GM21717 (cell line): ENCODE measurements around the gene PSEN1.

ENCODE experiments used
- ATAC-seq: cut with Tn5 transposase; IDR thresholded peaks from one replicate; pipeline ENCODE4 v1.9.1; 2021; ENCODE audit warnings: mild to moderate bottlenecking, moderate library complexity; ENCODE audit not compliant: unreplicated experiment

The PSEN1 gene

GRCh38 chr14:73216030-73216429 is 79.7 kb downstream of the PSEN1 start:
- no peak for ATAC-seq

DNA sequence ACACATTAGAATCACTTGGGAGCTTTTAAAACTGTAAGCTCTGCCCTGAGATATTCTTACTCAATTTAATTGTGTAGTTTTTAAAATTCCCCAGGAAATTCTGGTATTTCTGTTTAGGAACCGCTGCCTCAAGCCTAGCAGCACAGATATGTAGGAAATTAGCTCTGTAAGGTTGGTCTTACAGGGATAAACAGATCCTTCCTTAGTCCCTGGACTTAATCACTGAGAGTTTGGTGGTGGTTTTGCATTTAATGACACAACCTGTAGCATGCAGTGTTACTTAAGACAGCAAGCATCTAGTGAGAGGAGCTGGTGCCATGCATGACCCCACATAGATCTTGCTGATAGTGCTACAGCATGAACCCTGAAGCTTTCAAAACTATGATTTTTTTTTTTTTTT is 81.1 kb downstream of the PSEN1 start:
- no peak for ATAC-seq

- no peak for ATAC-seq
Measured at GRCh38 chr14:73220061-73220460, 83.8 kb downstream of the PSEN1 start.

DNA sequence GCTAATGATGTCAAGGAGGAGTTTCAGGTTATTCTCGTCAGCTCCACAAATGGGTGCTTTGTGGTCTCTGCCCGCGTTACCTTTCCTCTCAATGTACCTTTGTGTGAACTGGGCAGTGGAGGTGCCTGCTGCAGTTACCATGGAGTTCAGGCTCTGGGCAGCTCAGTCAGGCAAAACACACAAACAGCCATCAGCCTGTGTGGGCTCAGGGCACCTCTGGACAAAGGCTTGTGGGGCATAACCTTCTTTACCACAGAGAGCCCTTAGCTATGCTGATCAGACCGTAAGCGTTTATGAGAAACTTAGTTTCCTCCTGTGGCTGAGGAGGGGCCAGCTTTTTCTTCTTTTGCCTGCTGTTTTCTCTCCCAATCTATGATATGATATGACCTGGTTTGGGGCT is 84.3 kb downstream of the PSEN1 start:
- ATAC-seq = no peak

DNA sequence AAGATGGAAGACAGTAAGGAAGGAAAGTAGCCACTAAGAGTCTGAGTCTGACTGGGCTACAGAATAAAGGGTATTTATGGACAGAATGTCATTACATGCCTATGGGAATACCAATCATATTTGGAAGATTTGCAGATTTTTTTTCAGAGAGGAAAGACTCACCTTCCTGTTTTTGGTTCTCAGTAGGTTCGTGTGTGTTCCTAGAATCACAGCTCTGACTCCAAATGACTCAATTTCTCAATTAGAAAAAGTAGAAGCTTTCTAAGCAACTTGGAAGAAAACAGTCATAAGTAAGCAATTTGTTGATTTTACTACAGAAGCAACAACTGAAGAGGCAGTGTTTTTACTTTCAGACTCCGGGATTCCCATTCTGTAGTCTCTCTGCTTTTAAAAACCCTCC is 85.6 kb downstream of the PSEN1 start:
- no peak for ATAC-seq

GRCh38 chr14:73223049-73223448 is 86.7 kb downstream of the PSEN1 start:
- no peak for ATAC-seq

DNA sequence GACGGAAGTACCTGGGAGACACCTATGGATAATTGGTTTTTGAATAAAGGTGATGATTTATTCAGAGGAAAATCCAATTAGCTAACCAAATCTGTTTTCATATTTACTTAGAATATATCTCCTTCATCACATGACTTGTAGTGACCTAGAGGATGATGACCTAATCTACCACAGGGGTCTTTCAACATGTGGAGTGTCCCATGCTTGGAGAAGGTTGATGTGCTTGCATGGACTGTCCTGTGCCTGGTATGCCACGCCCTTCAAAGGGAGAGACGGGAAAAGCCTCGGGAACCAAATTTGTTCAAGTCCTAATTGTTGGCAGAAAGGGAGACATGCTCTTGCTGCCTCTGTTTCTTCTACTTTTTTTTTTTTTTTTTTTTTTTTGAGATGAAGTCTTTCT is 89.2 kb downstream of the PSEN1 start:
- ATAC-seq = no peak

DNA sequence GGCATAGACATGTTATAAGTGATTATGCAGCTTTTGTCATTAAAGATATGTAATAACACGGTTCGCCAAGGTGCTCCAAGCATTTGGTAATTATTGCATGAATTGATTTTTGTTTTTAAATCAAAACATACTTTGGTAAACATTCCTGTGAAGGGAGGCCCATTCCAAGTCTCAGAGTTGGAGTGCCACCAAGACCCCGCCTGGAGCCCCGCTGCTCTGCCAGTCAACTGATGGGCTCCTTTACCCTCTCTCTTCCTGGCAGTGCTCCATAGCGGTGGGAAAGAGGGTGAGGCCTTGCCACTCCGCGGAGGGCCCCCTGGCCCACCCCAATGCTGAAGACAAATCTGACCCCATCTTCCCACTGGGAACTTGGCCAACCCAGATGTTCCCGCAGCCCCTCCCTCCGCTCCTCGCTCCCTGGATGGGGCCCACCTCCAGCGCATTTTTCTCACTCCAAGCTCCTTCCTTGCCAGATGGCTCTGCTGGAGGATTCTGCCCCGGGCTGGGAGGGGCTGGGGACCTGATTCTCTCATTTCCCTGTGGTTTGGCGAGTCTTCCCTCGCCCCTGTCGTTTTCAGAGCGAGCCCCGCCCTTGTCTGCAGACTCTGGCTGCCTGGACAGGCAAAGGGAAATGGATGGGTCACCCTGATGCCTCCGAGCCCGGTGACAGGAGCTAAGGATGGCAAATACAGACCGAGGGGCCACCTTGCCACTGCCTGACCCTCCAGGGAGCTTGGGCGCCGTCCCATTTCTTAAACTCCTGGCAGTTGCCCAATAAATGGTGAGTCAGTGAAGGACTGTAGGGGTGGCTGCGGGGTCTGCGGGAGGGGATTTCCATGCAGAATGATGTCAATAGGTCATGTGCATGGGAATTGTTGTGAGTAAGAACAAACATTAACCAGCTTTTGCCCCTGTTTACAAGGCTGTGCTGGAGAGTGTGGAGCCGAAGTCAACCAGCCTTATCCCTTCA is 91.8 kb downstream of the PSEN1 start:
- ATAC-seq = no peak

- ATAC-seq = no peak
Measured at GRCh38 chr14:73230051-73230450, 93.7 kb downstream of the PSEN1 start.

- no peak for ATAC-seq
Measured at GRCh38 chr14:73231981-73232851, 95.9 kb downstream of the PSEN1 start.

GRCh38 chr14:73232984-73233383 is 96.7 kb downstream of the PSEN1 start:
- ATAC-seq = no peak

GRCh38 chr14:73233564-73233963 is 97.3 kb downstream of the PSEN1 start:
- no peak for ATAC-seq

DNA sequence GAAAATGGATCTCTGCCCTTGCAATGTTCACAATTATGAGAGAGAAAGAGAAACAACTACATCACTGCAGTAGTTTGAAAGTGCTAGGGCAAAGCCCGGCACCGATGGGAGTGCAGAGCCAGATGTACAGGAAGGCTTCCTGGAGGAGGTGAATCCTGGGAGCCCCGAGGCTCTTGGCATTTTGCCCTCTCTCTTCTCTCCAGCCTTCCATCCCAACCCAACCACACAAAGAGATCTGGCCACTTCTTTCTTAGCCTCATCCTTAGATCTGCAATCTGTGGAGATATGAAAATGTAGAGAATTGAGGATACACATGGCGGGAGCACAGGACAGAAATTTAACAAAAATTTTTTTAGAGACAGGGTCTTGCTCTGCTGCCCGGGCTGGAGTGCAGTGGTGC is 97.7 kb downstream of the PSEN1 start:
- ATAC-seq = no peak

DNA sequence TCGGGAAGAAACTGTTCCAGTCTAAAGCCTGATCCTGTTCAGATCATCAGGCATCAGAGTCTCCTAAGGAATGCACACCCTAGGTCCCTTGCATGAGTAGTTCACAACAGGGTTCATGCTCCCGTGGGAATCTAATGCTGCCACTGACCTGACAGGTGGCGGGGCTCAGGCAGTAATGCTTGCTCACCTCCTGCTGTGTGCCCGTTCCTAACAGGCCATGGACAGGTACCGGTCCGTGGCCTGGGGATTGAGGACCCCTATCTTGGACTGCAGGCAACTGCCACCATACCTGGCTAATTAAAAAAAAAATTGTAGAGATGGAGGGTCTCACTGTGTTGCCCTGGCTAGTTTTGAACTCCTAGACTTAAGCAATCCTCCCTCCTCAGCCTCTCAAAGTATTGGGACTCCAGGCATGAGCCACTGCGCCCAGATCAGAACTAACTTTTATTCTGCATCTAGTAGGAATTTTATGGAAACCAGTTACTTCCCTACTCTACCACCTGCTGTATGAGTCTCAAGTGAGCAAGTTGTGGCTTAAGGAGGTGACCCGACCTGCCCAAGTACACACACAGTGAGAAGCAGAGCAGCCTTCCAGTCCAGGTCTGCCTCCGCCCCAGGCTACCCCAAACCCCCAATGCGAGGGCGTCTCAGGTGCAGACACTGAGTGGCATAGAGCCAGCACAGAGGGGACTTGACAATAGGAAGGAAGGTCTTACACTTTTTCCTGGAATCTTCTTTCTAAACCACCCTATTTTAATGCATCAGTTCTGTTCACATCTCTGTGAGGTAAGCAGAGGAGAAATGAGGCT is 98.5 kb downstream of the PSEN1 start:
- no peak for ATAC-seq

GRCh38 chr14:73235531-73236155 is 99.3 kb downstream of the PSEN1 start:
- ATAC-seq = no peak

DNA sequence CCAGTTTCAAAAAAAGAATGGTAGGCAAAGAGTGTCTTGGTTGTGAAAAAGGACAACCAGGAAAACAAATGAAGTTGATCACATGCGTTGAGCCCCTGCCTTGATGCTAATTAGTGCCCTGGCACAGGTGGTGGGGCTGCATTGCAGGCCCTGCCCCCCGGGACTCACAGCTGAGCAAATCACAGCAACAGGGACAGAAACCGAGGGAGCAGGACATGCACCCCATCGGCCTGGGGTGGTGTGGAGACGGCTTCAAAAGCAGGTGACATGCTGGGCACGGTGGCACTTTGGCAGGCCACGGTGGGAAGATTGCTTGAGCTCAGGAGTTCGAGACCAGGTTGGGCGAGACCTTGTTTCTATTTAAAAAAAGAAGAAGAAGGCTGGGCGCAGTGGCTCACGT is 99.8 kb downstream of the PSEN1 start:
- ATAC-seq = no peak

DNA sequence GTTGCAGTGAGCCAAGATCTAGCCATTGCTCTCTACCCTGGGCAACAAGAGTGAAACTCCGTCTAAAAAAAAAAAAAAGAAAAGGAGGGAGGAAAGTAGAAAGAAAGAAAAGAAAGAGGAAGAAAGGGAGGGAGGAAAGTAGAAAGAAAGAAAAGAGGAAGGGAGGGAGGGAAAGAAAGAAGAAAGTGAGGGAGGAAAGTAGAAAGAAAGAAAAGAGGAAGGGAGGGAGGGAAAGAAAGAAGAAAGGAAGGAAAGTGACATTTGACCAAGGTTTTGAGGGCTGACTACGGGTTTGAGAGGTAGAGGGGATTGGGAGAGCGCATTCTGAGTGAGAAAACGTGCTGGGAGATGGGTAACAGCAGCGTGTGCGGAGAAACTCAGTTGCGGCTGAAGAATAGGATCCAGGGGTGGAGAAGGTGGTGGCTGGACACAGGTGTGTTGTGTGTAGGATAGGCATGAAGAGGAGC is 100.5 kb downstream of the PSEN1 start:
- ATAC-seq = no peak

GRCh38 chr14:73237219-73237785 is 101.0 kb downstream of the PSEN1 start, which contains the start of gene PAPLN:
PAPLN (plus strand) TSS chr14:73237506; CDS start chr14:73239779, 2,273 bp downstream.
- ATAC-seq = no peak

- no peak for ATAC-seq
Measured at GRCh38 chr14:73237786-73238423, 101.6 kb downstream of the PSEN1 start.
